ENCODE measurements around the gene URM1. TPM values are rescaled to one million over a fixed set of nuclear protein-coding genes. Genes with fewer than 3 reads are reported as not detected.
A peak's percentile ranks its signal among the peaks of the same experiment; 100 is the strongest.
"Not testable (repeated sequence)": the region's sequence is repeated elsewhere in the genome, so short reads cannot be mapped to it uniquely, and the experiment has no call there.

The URM1 gene
- 10 to 100 TPM; 36.4 to 77.9 TPM for total RNA-seq

DNA sequence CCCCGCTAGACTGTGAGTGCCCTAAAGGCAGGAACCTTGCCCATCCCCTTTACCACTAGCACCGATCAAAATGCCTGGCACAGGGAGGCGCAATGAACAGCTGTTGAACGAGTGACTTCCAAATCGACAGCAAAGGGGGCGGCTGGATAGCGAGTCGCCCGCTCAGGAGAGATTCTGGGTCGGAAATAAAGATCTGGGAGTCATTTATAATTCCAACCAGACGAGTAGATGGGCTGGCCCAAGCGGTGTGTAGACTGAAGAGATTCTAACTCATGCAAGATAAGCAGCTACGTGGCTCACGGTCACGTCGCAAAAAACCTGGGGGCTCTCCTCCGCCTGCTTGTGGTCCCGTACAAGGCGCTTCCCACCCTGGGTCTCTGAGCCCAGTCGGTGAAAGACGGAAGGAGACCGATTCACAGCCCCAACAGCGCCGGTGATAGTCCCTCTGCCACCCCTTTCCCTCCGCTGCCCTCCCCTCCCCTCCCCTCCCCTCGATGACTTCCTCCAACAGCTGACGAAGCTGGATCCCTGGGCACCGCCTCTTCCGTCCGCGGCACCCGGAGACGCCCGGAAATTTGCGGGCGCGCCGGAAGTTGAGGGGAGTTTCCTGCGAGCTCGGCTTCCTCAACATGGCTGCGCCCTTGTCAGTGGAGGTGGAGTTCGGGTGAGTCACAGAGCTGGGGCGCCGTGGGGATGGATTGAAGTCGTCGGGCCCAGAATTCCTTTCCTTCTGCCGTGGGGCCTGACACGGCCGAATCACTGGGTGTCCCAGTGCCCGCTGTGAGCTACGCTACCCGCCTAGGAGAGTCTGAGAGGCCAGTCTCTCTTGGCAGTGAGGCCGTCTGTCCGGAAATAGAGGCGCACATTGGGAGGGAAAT is at the start of gene URM1:
Gene URM1, plus strand, starts transcription at position 623 of the 878 bp plus-strand sequence. Its CDS starts 7 bp downstream, at position 630.
- peak within 1 kb of the TSS; percentile 88 to 90 for H3K27ac Mint-ChIP-seq
- ATAC-seq, result peak; percentile 98 to 99
- no peaks in the 10 kb centered on the region for H3K9me3 Mint-ChIP-seq
- peaks cover 10 to 16% of the 10 kb centered on the region in 2 donors for H3K36me3 Mint-ChIP-seq
- DNase-seq (ENCODE audit: low spot score in 2 of 2), result peak; percentile 94 to 97

DNA sequence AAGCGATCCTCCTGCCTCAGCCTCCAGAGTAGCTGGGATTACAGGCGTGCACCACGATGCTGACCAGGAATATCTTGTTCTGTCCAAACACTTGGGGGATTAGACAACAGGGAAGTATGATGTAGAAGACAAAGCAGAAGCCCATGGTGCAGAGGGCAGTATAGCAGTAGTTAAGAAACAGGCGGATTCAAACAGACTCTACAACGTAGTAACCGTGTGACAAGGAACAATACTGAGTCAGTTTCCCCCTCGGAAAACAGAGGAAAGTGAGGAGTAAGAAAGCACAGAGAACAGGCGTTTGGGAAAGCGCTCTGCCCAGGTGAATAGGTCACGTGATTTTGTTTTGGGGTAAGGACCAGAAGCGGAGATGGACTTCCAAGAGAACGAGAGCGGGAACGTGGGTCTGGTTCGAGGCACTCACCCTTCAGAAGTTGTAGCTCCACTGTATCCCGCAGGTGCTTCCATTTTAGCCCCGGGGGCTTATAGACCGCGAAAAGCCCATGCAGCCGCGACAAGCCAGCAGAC is 49.2 kb upstream of the URM1 start:
- Mint-ChIP-seq H3K27ac (peak overlapping the region; percentile 93 to 99), H3K36me3 (peaks cover 6 to 20% of the 10 kb centered on the region in 2 donors), H3K9me3 (no peaks in the 10 kb centered on the region)
- ATAC-seq (peak; percentile 5 to 12), DNase-seq (ENCODE audit: low spot score in 2 of 2) (no peak)

DNA sequence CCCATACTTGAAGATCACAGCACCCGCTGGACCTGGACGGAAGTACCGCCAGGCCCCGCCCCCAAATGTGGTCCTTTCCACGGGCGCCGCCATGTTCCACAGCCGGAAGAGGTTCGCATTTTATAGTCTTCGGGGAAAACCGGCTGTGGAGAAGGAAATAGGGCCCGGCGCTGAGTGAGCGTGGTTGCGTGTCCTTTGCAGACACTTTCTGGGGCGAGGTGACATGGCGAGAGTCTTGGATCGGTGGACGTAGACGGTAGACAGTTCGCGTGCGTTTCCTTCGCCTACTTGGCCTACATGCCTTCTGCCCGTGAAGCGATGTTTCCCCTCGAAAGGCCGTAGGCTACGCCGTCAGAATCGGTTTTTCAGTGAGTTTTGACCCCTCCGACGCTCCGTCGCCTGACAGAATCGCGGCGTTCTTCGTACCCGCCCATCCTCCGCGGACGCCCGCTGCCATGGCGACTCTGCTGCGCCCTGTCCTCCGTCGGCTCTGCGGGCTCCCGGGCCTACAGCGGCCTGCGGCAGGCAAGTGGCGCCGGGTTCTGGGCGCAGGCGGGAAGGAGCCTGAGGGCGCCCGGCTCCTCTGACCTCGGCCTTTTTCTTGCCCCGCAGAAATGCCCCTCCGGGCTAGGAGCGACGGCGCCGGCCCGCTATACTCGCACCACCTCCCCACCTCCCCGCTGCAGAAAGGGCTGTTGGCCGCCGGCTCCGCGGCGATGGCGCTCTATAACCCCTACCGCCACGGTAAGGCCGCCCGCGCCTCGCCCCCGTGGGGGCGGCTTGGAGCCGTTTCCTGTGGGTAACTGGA is 48.6 kb upstream of the URM1 start, which contains the start of the genes COQ4 and TRUB2:
Gene COQ4, plus strand, starts transcription at position 436 of the 808 bp plus-strand sequence. Its CDS starts 20 bp downstream, at position 456.
Gene TRUB2, minus strand, starts transcription at position 44 of the 808 bp plus-strand sequence. Its CDS starts 39 bp downstream, at position 5.
- peak; percentile 85 to 91 for ATAC-seq
- peaks cover 6 to 20% of the 10 kb centered on the region in 2 donors for H3K36me3 Mint-ChIP-seq
- H3K9me3 Mint-ChIP-seq, result no peaks in the 10 kb centered on the region
- peak within 1 kb of the TSS; percentile 93 to 99 for H3K27ac Mint-ChIP-seq
- peak; percentile 92 to 93 for DNase-seq (ENCODE audit: low spot score in 2 of 2)

DNA sequence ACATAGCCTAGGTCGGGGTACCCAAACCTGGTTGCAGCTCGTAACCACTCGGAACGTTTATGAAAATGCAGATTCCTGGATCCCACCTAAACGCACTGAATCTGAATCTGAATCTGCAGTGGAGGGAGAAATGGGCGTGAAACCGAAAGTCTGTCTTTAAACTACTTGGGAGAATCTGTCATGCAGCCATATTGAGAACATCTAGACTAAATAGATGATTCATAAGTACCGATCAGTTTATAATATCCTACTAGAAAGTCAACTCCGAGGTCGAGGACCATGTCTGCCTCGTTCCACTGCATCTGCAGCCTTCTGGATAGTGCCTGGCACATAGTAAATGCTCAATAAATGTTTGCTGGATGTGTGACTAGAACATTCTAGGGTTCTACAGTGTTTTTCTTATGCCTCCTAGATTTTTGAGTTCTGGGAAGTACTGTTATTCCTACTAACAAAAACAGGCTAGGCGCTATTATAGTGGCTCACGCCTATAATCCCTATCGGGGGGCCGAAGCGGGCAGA is 47.9 kb upstream of the URM1 start:
- DNase-seq (ENCODE audit: low spot score in 2 of 2) (no peak), ATAC-seq (peak; percentile 34 to 37)
- peak overlapping the region; percentile 93 to 99 for H3K27ac Mint-ChIP-seq
- H3K36me3 Mint-ChIP-seq, result peaks cover 6 to 20% of the 10 kb centered on the region in 2 donors
- H3K9me3 Mint-ChIP-seq, result no peaks in the 10 kb centered on the region

DNA sequence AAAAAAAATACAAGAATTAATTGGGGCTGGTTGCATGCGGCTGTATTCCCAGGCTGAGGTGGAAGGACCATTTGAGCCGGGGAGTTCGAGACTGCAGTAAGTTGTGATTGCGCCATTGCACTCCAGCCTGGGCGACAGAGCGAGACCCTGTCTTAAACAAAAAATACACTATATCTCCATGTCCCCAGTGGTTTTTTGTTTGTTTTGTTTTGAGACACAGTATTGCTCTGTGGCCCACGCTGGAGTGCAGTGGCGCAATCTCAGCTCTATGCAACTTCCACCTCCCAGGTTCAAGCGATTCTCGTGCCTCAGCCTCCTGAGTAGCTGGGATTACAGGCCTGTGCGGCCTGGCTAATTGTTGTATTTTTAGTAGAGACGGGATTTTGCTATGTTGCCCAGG is 47.4 kb upstream of the URM1 start:
- no peaks in the 10 kb centered on the region for H3K9me3 Mint-ChIP-seq
- H3K36me3 Mint-ChIP-seq, result peaks cover 6 to 20% of the 10 kb centered on the region in 2 donors
- peak overlapping the region; percentile 93 to 99 for H3K27ac Mint-ChIP-seq
- ATAC-seq (no peak), DNase-seq (ENCODE audit: low spot score in 2 of 2) (no peak)

DNA sequence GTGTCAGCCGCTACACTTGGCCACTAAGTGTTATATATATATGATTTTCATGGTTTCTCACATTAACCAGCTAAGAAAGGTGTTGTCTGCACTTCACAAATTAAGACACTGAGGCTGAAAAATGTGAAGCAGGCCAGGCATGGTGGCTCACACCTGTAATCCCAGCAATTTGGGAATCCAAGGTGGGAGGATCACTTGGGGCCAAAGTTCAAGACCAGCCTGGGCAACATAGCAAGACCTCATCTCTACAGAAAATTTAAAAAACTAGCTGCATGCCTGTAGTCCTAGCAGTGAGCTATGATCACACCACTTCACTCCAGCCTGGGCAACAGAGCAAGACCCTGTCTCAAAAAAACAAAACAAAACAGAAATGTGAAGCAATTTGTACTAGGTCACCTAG is 46.8 kb upstream of the URM1 start:
- Mint-ChIP-seq H3K36me3 (peaks cover 6 to 20% of the 10 kb centered on the region in 2 donors), H3K9me3 (no peaks in the 10 kb centered on the region), H3K27ac (peak overlapping the region in 1 of 2 donors; percentile 84)
- no peak for DNase-seq (ENCODE audit: low spot score in 2 of 2)
- no peak for ATAC-seq

DNA sequence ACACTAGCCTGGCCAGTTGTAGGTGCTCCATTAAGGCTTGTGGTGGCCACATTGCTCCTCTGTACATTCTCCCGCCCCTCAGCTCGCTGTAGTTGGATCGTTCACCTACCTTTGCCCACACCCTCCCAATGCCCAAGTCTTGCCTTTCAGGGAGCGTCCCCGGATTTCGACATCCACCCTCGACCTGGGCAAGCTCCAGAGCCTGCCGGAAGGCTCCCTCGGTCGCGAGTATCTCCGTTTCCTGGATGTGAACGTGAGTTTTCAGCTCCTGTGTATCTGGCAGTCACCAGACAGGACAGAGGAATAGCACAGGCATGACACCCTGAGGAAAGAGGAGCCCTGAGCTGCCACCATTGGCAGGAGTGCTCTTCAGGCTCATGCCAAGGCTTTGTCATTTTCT is 45.5 kb upstream of the URM1 start:
- DNase-seq (ENCODE audit: low spot score in 2 of 2), result no peak
- no peaks in the 10 kb centered on the region for H3K9me3 Mint-ChIP-seq
- no peak for ATAC-seq

DNA sequence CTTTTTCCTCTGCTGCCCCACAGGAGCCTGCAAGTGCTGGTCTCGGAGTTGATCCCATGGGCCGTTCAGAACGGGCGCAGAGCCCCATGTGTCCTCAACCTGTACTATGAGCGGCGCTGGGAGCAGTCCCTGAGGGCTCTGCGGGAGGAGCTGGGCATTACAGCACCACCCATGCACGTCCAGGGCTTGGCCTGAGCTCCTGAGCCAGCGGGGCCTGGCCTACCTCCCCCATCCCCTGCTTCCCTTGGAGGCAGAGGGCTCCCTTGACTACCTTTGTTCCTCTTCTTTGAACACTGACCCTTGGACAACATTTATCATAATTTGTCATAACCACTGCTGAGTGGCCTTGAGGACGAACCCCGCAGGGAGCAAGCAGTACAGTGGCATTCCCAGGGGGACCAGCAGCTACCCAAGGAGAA is 37.7 kb upstream of the URM1 start:
- ATAC-seq (no peak), DNase-seq (ENCODE audit: low spot score in 2 of 2) (no peak)
- Mint-ChIP-seq H3K36me3 (no peaks in the 10 kb centered on the region), H3K9me3 (no peaks in the 10 kb centered on the region), H3K27ac (no peak overlapping the region)

More for the DNA sequence above, 45.5 kb upstream of the URM1 start:
- Mint-ChIP-seq H3K27ac (peak overlapping the region in 1 of 2 donors; percentile 85), H3K36me3 (peaks cover 6 to 20% of the 10 kb centered on the region in 2 donors)

DNA sequence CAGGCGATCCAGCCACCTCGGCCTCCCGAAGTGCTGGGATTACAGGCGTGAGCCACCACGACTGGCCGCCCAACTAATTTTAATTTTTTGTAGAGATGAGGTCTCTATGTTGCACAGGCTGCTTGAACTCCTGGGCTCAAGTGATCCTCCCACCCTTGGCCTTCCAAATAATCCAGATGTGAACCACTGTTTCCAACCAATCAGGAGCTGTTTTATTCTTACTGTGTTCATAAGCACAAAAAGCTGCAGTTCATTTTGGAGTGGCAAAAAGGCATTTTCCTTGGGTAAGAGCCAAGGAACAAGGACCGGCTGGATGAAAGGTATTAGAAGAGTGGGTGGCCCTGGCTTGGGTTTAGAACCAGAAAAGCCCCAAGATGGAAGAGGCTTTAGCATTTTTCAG is 36.0 kb upstream of the URM1 start:
- H3K27ac Mint-ChIP-seq, result peak overlapping the region in 1 of 2 donors; percentile 31
- H3K9me3 Mint-ChIP-seq, result no peaks in the 10 kb centered on the region
- H3K36me3 Mint-ChIP-seq, result no peaks in the 10 kb centered on the region
- ATAC-seq (no peak), DNase-seq (ENCODE audit: low spot score in 2 of 2) (no peak)

DNA sequence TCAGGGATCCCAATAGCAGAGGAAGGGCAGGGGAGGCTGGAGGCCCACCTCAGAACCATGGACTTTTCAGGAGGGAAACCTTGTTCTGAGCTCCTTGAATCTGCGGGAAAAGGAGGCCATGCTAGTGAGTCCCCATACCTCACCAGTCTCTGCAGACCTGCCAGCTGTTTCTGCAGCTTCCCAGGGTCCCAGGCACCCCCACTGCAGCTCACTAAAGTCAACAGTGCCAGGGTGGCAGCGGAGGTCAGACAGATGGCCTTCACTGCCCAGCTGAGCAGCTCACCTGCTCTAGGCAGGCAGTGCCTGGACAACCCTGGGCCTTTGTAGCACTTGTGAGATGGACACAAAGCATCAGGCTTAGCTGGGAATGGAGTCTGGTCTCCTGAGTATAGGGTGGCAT is 35.3 kb upstream of the URM1 start:
- DNase-seq (ENCODE audit: low spot score in 2 of 2) (no peak), ATAC-seq (no peak)
- Mint-ChIP-seq H3K9me3 (no peaks in the 10 kb centered on the region), H3K36me3 (no peaks in the 10 kb centered on the region), H3K27ac (peak overlapping the region in 1 of 2 donors; percentile 31)

DNA sequence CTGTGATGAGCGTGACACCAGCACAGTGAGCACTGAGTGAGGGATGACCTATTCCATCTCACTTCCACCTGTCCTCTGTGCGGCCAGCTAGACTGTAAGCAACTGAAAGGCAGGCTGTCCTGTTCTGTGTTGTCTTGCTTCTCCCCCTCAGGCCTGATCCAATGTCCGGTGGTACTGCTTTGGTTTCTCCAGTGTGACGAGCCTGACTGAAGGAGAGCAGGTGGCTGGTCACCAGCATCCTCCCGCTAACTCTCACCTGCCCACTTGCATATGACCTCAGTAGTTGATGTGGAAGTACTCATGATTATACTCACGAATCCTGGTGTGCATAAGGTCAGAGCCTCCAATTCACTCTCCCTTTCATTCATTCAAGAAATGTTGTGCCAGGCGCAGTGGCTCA is 33.2 kb upstream of the URM1 start:
- no peak for DNase-seq (ENCODE audit: low spot score in 2 of 2)
- Mint-ChIP-seq H3K9me3 (no peaks in the 10 kb centered on the region), H3K27ac (no peak overlapping the region), H3K36me3 (no peaks in the 10 kb centered on the region)
- no peak for ATAC-seq

DNA sequence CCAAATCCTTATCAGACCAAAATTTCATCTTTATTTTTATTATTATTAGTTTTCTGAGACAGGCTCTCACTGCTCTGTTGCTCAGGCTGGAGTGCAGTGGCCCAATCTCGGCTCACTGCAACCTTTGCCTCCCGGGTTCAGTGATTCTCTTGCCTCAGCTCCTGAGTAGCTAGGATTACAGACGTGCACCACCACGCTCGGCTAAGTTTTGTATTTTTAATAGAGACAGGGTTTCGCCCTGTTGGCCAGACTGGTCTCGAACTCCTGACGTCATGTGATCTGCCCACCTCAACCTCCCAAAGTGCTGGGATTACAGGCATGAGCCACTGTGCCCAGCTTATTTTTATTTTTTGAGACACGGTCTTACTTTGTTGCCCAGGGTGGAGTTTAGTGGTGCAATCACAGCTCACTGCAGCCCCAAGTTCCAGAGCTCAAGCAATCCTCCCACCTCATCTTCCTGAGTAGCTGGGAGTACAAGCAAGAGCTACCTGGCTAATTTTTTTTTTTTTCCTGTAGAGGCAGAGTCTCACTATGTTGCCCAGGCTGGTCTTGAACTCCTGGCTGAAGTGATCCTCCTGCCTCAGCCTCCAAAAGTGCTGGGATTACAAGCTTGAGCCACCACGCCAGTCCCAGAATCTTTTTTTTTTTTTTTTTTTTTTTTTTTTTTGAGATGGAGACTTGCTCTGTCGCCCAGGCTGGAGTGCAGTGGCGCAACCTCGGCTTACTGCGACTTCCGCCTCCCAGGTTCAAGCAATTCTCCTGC is 32.1 kb upstream of the URM1 start:
- DNase-seq (ENCODE audit: low spot score in 2 of 2); H3K36me3 Mint-ChIP-seq; H3K9me3 Mint-ChIP-seq; ATAC-seq: not testable (repeated sequence)
- H3K27ac Mint-ChIP-seq, result peak overlapping the region in 1 of 2 donors; percentile 89

DNA sequence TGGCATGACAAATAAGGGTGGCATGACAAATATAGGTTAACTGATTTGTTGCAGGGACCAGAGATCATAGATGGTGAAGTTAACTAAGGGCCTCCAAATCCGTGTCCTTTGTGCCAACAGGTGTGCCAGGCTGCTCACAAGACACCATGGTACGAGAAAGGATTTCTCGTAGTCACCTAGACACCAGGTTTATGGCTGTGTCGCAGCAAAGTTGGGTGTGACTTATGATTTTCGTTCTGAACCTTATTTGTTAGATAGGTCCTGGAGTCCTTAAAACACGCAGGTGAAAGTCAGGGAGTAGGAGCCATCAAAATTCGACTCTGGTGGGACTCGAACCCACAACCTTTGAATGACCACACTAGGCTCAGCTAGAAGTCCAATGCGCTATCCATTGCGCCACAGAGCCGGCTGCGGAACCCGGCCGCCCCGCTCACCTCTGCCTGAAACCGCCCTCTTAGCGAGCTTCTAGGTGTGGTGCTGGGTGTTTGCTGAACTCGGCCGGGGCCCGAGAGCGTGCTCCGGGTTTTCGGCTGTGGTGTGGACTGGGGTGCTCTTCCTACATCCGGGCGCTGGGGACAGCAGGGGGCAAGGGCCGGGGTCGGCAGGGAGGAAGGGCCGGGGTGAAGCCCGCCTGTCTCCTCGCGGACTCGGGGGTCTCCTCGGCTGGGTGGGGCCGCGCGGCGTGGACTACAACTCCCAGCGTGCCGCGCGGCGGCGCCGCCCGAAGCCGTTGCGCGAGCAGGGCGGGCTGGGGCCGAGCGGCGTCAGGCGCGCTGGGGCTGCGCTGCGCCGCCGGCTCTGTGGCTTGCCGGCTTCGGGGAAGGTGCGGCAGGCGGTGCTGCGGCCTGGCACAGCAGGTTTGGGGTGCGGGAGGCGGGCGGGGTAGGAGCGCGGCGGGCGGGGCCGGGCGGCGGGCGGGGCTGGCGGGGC is 31.1 kb upstream of the URM1 start, which contains the start of gene SLC27A4:
Gene SLC27A4, plus strand, starts transcription at position 767 of the 930 bp plus-strand sequence. CDS start 2,606 bp downstream, outside the sequence.
- Mint-ChIP-seq H3K27ac (peak within 1 kb of the TSS; percentile 83 to 94), H3K9me3 (no peaks in the 10 kb centered on the region), H3K36me3 (no peaks in the 10 kb centered on the region)
- ATAC-seq (peak; percentile 90 to 94), DNase-seq (ENCODE audit: low spot score in 2 of 2) (peak; percentile 82 to 85)

DNA sequence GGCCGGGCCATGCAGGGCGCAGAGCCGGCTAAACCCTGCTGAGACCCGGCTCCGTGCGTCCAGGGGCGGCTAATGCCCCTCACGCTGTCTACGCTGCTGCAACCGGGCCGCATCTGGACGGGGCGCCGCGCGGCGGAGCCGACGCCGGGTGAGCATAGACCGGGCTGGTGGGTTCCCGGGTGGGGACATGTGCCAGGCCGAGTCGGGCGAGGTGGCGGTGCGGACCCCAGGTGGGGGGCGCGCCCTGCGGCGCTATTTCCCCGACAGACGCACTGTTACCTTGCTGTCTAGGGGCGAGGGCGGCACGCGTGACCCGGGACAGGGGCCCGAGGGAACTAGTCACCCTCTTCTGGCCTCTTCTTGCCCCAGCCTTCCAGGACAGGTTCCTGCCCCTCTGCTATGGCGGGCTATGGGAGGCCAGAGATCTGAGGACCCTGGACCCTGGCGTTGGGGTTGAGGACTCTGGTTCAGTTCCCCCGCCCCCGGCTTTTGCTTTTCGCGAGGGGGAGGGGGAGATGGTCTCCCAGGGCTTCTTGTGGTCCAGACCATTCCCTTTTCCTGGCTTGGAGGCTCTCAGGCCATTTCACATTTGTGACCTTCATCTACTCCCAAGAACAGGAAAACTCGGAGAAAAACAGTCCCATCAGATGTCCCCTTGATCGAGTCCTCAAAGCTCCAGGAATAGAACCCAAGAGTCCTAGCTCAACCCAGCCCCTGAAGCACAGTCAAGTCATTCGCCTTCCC is 30.3 kb upstream of the URM1 start:
- Mint-ChIP-seq H3K27ac (peak overlapping the region; percentile 13 to 94), H3K9me3 (no peaks in the 10 kb centered on the region), H3K36me3 (no peaks in the 10 kb centered on the region)
- DNase-seq (ENCODE audit: low spot score in 2 of 2), result peak in 1 of 2 donors; percentile 39
- ATAC-seq, result peak; percentile 38 to 61

All from activated naive CD4-positive, alpha-beta T cell treated with anti-CD3 and anti-CD28 coated beads, Interleukin-2, amount 50 U/mL, for 72 hours (primary cell).